HEK293 (cell line): ENCODE results near the gene RAB28.

Source experiments
- CTCF ChIA-PET: fragments of 350-600 bp; formaldehyde crosslinking; extraction: SDS; loops from one replicate; lab custom pipeline; 2021; ENCODE audit warnings: antibody characterized with exemption; lab: Yijun Ruan, JAX
- POLR2A ChIA-PET: fragments of 300-600 bp; formaldehyde crosslinking; extraction: SDS; loops from one replicate; lab custom pipeline; 2020; ENCODE audit warnings: antibody characterized with exemption, inconsistent platforms; lab: Yijun Ruan, JAX
- H3K27ac ChIP-seq: fragments of 200-500 bp; sonication (Bioruptor generic); 2 replicates; pipeline ENCODE4 v1.5.1; 2014; ENCODE audit warnings: low read depth, low read length, control low read depth, inconsistent platforms; ENCODE audit errors: extremely low read depth
- H3K36me3 ChIP-seq, 2 experiments: fragments of 200-500 bp in 1 of 2; sonication (Bioruptor generic) in 1 of 2; 1 replicate in 1 of 2; 2 replicates in 1 of 2; pipeline ENCODE4 v1.5.1; 2014 to 2017; ENCODE audit warnings: inconsistent platforms in 2 of 2, low read length in 2 of 2; ENCODE audit not compliant: control insufficient read depth in 2 of 2, insufficient read depth in 1 of 2
- H3K4me1 ChIP-seq: fragments of 200-500 bp; sonication (Bioruptor generic); 2 replicates; pipeline ENCODE4 v1.5.1; 2014; ENCODE audit warnings: mild to moderate bottlenecking, low read length, inconsistent platforms; ENCODE audit not compliant: control insufficient read depth, insufficient read depth
- H3K4me3 ChIP-seq: 2 replicates; pipeline ENCODE4 v1.5.1; 2011; ENCODE audit warnings: low read depth, mild to moderate bottlenecking, control low read depth, low read length, moderate library complexity
- H3K9me3 ChIP-seq: fragments of 200-500 bp; sonication (Bioruptor generic); 2 replicates; pipeline ENCODE4 v1.5.1; 2014; ENCODE audit warnings: low read depth, low read length, inconsistent platforms; ENCODE audit not compliant: control insufficient read depth, insufficient read depth
- FEZF1 ChIP-seq: fragments of 450-650 bp; formaldehyde crosslinking; IDR thresholded peaks from 2 replicates; pipeline ENCODE4 v1.5.1; 2016; ENCODE audit warnings: missing biosample characterization, missing genetic modification characterization
- ZNF112 ChIP-seq: fragments of 450-650 bp; formaldehyde crosslinking; IDR thresholded peaks from 2 replicates; pipeline ENCODE4 v1.5.0; 2017; ENCODE audit warnings: missing biosample characterization, missing genetic modification characterization
- ZNF121 ChIP-seq: fragments of 450-650 bp; formaldehyde crosslinking; IDR thresholded peaks from 2 replicates; pipeline ENCODE4 v1.5.1; 2016; ENCODE audit warnings: missing biosample characterization, missing genetic modification characterization
- ZNF132 ChIP-seq: fragments of 450-650 bp; formaldehyde crosslinking; IDR thresholded peaks from 2 replicates; pipeline ENCODE4 v1.5.1; 2017; ENCODE audit warnings: missing biosample characterization, missing genetic modification characterization, borderline replicate concordance
- ZNF155 ChIP-seq: fragments of 450-650 bp; formaldehyde crosslinking; IDR thresholded peaks from 2 replicates; pipeline ENCODE4 v1.5.1; 2016; ENCODE audit warnings: missing biosample characterization, missing genetic modification characterization
- ZNF292 ChIP-seq: fragments of 450-650 bp; formaldehyde crosslinking; IDR thresholded peaks from 2 replicates; pipeline ENCODE4 v1.5.1; 2016; ENCODE audit warnings: low read depth, missing biosample characterization, missing genetic modification characterization, borderline replicate concordance
- ZNF404 ChIP-seq: fragments of 450-650 bp; formaldehyde crosslinking; IDR thresholded peaks from 2 replicates; pipeline ENCODE4 v1.5.1; 2017; ENCODE audit warnings: missing biosample characterization, missing genetic modification characterization
- ZNF48 ChIP-seq: fragments of 450-650 bp; formaldehyde crosslinking; IDR thresholded peaks from 2 replicates; pipeline ENCODE4 v1.5.1; 2016; ENCODE audit warnings: missing biosample characterization, missing genetic modification characterization
- ZNF548 ChIP-seq: fragments of 450-650 bp; formaldehyde crosslinking; IDR thresholded peaks from 2 replicates; pipeline ENCODE4 v1.5.1; 2016; ENCODE audit warnings: missing biosample characterization, missing genetic modification characterization
- ZNF660 ChIP-seq: fragments of 450-650 bp; IDR thresholded peaks from 2 replicates; pipeline ENCODE4 v1.5.1; 2018; ENCODE audit warnings: missing biosample characterization, mild to moderate bottlenecking, missing genetic modification characterization
- ZNF776 ChIP-seq: fragments of 450-650 bp; formaldehyde crosslinking; IDR thresholded peaks from 2 replicates; pipeline ENCODE4 v1.5.0; 2017; ENCODE audit warnings: missing biosample characterization, missing genetic modification characterization, borderline replicate concordance
- ZNF777 ChIP-seq: fragments of 450-650 bp; formaldehyde crosslinking; IDR thresholded peaks from 2 replicates; pipeline ENCODE4 v1.5.1; 2017; ENCODE audit warnings: missing biosample characterization, missing genetic modification characterization, borderline replicate concordance
- TF ChIP-seq, protein P1 (sequence below): fragments of 450-650 bp; formaldehyde crosslinking; IDR thresholded peaks from 2 replicates; pipeline ENCODE4 v1.5.1; 2016; ENCODE audit warnings: missing biosample characterization, missing genetic modification characterization
- TF ChIP-seq, protein P2 (sequence below): fragments of 450-650 bp; formaldehyde crosslinking; IDR thresholded peaks from 2 replicates; pipeline ENCODE4 v1.5.1; 2016; ENCODE audit warnings: missing biosample characterization, missing genetic modification characterization, low read depth
- TF ChIP-seq, protein P3 (sequence below): fragments of 450-650 bp; formaldehyde crosslinking; IDR thresholded peaks from 2 replicates; pipeline ENCODE4 v1.5.1; 2016; ENCODE audit warnings: missing biosample characterization, missing genetic modification characterization
- TF ChIP-seq, protein P4 (sequence below): fragments of 450-650 bp; formaldehyde crosslinking; IDR thresholded peaks from 2 replicates; pipeline ENCODE4 v1.5.1; 2016; ENCODE audit warnings: missing biosample characterization, missing genetic modification characterization, low read depth

RAB28 gene

DNA sequence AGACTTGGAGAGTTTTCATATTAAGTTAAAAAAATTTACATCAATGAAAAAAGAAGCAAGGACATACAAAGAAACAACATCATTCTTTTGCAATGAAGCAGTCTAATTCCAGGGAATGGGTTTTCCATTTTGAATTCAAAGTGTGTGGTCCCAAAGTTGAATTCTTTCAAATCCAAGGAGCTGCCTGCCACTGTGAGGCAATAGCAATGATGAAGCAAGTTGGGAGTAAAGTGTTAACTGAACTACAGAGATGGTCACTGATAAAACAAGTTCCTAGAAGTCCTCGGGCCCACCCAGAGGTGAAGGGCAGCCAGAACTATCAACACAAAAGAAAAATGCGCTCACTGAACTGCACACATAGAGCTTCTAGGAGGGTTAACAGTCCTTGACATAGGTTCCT is 115.9 kb downstream of the RAB28 start (continued):
- TF ChIP-seq, protein P1, sequence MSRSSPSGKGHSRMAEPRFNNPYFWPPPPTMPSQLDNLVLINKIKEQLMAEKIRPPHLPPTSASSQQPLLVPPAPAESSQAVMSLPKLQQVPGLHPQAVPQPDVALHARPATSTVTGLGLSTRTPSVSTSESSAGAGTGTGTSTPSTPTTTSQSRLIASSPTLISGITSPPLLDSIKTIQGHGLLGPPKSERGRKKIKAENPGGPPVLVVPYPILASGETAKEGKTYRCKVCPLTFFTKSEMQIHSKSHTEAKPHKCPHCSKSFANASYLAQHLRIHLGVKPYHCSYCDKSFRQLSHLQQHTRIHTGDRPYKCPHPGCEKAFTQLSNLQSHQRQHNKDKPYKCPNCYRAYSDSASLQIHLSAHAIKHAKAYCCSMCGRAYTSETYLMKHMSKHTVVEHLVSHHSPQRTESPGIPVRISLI (tag by site-specific recombination) = no peak
- TF ChIP-seq ZNF776 (no peak), ZNF292 (tag by site-specific recombination) (no peak), ZNF48 (no peak), ZNF404 (no peak), ZNF121 (no peak), ZNF777 (tag by site-specific recombination) (no peak)
- TF ChIP-seq, protein P2, sequence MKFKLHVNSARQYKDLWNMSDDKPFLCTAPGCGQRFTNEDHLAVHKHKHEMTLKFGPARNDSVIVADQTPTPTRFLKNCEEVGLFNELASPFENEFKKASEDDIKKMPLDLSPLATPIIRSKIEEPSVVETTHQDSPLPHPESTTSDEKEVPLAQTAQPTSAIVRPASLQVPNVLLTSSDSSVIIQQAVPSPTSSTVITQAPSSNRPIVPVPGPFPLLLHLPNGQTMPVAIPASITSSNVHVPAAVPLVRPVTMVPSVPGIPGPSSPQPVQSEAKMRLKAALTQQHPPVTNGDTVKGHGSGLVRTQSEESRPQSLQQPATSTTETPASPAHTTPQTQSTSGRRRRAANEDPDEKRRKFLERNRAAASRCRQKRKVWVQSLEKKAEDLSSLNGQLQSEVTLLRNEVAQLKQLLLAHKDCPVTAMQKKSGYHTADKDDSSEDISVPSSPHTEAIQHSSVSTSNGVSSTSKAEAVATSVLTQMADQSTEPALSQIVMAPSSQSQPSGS = no peak

DNA sequence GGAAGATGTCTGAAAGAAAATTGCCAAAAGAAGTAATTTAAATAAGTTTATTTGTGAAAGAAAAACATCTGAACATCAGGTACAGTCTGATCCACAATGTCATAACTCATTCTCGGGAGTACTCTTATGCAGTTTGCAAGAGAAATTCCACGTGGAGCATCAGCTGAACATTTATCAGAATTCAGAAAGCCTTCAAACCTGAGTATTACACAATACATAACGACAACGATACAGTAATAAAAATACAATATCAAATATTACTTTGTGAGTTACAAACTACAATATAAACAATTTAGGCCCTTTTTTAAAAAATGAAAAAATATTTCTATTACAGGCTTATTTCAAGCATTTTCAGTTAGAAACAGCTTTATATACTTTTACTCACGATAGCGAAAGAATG is 116.4 kb downstream of the RAB28 start:
- POLR2A ChIA-PET = no interaction called here
- Histone ChIP-seq H3K36me3 (no peaks in the 10 kb centered on the region), H3K27ac (no peak overlapping the region), H3K4me1 (no peaks in the 10 kb centered on the region), H3K9me3 (no peaks in the 10 kb centered on the region), H3K4me3 (no peak overlapping the region)
- CTCF ChIA-PET = interaction anchor here (0.7 kb wide), 1 partner anchor 219 kb away, joined by 3 read pairs; no protein-coding TSS in a partner anchor
- TF ChIP-seq, protein P3, sequence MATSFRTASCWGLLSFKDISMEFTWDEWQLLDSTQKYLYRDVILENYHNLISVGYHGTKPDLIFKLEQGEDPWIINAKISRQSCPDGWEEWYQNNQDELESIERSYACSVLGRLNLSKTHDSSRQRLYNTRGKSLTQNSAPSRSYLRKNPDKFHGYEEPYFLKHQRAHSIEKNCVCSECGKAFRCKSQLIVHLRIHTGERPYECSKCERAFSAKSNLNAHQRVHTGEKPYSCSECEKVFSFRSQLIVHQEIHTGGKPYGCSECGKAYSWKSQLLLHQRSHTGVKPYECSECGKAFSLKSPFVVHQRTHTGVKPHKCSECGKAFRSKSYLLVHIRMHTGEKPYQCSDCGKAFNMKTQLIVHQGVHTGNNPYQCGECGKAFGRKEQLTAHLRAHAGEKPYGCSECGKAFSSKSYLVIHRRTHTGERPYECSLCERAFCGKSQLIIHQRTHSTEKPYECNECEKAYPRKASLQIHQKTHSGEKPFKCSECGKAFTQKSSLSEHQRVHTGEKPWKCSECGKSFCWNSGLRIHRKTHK (tag by site-specific recombination) = no peak
- TF ChIP-seq, protein P4, sequence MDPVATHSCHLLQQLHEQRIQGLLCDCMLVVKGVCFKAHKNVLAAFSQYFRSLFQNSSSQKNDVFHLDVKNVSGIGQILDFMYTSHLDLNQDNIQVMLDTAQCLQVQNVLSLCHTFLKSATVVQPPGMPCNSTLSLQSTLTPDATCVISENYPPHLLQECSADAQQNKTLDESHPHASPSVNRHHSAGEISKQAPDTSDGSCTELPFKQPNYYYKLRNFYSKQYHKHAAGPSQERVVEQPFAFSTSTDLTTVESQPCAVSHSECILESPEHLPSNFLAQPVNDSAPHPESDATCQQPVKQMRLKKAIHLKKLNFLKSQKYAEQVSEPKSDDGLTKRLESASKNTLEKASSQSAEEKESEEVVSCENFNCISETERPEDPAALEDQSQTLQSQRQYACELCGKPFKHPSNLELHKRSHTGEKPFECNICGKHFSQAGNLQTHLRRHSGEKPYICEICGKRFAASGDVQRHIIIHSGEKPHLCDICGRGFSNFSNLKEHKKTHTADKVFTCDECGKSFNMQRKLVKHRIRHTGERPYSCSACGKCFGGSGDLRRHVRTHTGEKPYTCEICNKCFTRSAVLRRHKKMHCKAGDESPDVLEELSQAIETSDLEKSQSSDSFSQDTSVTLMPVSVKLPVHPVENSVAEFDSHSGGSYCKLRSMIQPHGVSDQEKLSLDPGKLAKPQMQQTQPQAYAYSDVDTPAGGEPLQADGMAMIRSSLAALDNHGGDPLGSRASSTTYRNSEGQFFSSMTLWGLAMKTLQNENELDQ (tag by site-specific recombination) = no peak
- TF ChIP-seq FEZF1 (tag by site-specific recombination) = no peak
- TF ChIP-seq ZNF112 (tag by site-specific recombination) = no peak

DNA sequence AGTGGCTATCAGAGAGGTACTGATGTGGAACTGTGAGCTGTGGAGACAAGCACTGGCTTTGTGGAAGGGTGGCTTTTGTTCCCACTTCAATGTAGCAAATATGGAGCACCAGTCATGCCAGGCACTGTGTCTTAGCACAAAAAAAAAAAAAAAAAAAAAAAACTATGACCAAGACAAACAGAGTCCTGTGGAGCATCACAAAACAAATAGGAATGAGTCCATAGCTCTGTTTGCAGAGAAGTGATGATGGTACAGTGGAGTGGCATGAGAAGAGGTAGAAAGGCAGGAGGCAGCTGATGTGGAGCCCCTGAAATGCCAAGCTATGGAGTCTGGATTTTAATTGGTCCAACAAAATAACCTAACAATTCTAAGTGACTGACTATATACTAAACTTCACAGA is 116.9 kb downstream of the RAB28 start:
- Histone ChIP-seq H3K27ac (no peak overlapping the region), H3K36me3 (no peaks in the 10 kb centered on the region), H3K4me3 (no peak overlapping the region), H3K4me1 (no peaks in the 10 kb centered on the region), H3K9me3 (no peaks in the 10 kb centered on the region)
- CTCF ChIA-PET = no interaction called here
- POLR2A ChIA-PET = no interaction called here
- TF ChIP-seq ZNF155 (tag by site-specific recombination) (no peak), ZNF548 (tag by site-specific recombination) (no peak), ZNF660 (tag by site-specific recombination) (no peak), ZNF132 (tag by site-specific recombination) (no peak)
